HL-60 (cell line): Measurements from ENCODE around the gene GAS2L2.

ENCODE experiments used
- DNase-seq, 2 experiments: peaks; one replicate each; pipeline ENCODE4 v3.0.0-alpha.2; 2010 to 2020; ENCODE audit warnings: low read depth in 1 of 2, low spot score in 1 of 2
- H3K27ac ChIP-seq: fragments of 250-450 bp; sonication (Bioruptor Pico); replicated peaks from 2 replicates; pipeline ENCODE4 v1.5.1; 2020; ENCODE audit warnings: mild to moderate bottlenecking, moderate library complexity
- H3K27me3 ChIP-seq: fragments of 250-450 bp; sonication (Bioruptor Pico); 2 replicates; pipeline ENCODE4 v1.5.1; 2021; ENCODE audit warnings: mild to moderate bottlenecking, moderate library complexity; ENCODE audit not compliant: insufficient read depth, poor library complexity, severe bottlenecking
- H3K4me3 ChIP-seq: replicated peaks from 2 replicates; pipeline ENCODE4 v1.5.1; 2011; ENCODE audit warnings: mild to moderate bottlenecking, control low read depth, low read length; ENCODE audit not compliant: insufficient read depth
- GABPA ChIP-seq: IDR thresholded peaks from 2 replicates; pipeline ENCODE4 v1.6.1; 2012; ENCODE audit warnings: low read depth
- POLR2AphosphoS5 ChIP-seq: IDR thresholded peaks from 2 replicates; pipeline ENCODE4 v1.6.1; 2012; ENCODE audit warnings: low read depth
- SPI1 ChIP-seq: IDR thresholded peaks from 2 replicates; pipeline ENCODE4 v1.6.1; 2012; ENCODE audit warnings: low read depth, mild to moderate bottlenecking, borderline replicate concordance
- TF ChIP-seq, protein P1 (sequence below): IDR thresholded peaks from one replicate; pipeline ENCODE4 v1.5.1; 2011; ENCODE audit warnings: low read length, control low read depth, inconsistent platforms; ENCODE audit not compliant: insufficient read depth
- TF ChIP-seq, protein P2 (sequence below): IDR thresholded peaks from 2 replicates; pipeline ENCODE4 v1.6.1; 2012; ENCODE audit warnings: low read depth; ENCODE audit not compliant: insufficient replicate concordance

The GAS2L2 gene

DNA sequence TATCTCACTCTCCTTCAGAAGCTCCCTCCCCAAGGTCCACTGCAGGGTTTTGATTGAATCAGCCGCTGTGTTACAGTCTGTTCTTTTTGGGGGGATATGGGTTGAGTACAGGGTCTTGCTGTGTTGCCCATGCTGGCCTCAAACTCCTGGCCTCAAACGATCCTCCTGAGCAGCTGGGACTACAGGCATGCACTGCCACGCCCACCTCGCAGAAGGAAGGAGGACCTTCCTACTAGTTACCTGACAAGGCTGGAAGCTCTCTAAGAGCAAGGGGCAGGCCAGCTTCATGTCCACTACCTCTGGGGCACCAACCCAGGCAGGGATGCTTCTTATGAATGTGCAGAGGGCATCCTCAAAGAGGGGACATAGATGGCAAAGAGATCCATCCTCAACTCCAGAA, 44.3 kb upstream of the GAS2L2 start:
- no peak overlapping the region for H3K4me3 ChIP-seq
- H3K27me3 ChIP-seq: peaks cover 36% of the 10 kb centered on the region
- DNase-seq: no peak
- no peak overlapping the region for H3K27ac ChIP-seq
- no peak for TF ChIP-seq POLR2AphosphoS5
- no peak for TF ChIP-seq SPI1
- TF ChIP-seq, protein P1, sequence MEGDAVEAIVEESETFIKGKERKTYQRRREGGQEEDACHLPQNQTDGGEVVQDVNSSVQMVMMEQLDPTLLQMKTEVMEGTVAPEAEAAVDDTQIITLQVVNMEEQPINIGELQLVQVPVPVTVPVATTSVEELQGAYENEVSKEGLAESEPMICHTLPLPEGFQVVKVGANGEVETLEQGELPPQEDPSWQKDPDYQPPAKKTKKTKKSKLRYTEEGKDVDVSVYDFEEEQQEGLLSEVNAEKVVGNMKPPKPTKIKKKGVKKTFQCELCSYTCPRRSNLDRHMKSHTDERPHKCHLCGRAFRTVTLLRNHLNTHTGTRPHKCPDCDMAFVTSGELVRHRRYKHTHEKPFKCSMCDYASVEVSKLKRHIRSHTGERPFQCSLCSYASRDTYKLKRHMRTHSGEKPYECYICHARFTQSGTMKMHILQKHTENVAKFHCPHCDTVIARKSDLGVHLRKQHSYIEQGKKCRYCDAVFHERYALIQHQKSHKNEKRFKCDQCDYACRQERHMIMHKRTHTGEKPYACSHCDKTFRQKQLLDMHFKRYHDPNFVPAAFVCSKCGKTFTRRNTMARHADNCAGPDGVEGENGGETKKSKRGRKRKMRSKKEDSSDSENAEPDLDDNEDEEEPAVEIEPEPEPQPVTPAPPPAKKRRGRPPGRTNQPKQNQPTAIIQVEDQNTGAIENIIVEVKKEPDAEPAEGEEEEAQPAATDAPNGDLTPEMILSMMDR: no peak
- no peak for TF ChIP-seq GABPA
- TF ChIP-seq, protein P2, sequence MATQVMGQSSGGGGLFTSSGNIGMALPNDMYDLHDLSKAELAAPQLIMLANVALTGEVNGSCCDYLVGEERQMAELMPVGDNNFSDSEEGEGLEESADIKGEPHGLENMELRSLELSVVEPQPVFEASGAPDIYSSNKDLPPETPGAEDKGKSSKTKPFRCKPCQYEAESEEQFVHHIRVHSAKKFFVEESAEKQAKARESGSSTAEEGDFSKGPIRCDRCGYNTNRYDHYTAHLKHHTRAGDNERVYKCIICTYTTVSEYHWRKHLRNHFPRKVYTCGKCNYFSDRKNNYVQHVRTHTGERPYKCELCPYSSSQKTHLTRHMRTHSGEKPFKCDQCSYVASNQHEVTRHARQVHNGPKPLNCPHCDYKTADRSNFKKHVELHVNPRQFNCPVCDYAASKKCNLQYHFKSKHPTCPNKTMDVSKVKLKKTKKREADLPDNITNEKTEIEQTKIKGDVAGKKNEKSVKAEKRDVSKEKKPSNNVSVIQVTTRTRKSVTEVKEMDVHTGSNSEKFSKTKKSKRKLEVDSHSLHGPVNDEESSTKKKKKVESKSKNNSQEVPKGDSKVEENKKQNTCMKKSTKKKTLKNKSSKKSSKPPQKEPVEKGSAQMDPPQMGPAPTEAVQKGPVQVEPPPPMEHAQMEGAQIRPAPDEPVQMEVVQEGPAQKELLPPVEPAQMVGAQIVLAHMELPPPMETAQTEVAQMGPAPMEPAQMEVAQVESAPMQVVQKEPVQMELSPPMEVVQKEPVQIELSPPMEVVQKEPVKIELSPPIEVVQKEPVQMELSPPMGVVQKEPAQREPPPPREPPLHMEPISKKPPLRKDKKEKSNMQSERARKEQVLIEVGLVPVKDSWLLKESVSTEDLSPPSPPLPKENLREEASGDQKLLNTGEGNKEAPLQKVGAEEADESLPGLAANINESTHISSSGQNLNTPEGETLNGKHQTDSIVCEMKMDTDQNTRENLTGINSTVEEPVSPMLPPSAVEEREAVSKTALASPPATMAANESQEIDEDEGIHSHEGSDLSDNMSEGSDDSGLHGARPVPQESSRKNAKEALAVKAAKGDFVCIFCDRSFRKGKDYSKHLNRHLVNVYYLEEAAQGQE: no peak

GRCh38 chr17:35796942-35797341, 43.9 kb upstream of the GAS2L2 start:
- Histone ChIP-seq H3K27me3 (peaks cover 36% of the 10 kb centered on the region), H3K27ac (no peak overlapping the region), H3K4me3 (no peak overlapping the region)
- DNase-seq: no peak
- no peak for TF ChIP-seq SPI1
- TF ChIP-seq, protein P2: no peak

- no peak for DNase-seq
- peaks cover 38% of the 10 kb centered on the region for H3K27me3 ChIP-seq
- no peak overlapping the region for H3K27ac ChIP-seq
- no peak for TF ChIP-seq POLR2AphosphoS5
- H3K4me3 ChIP-seq: 0 out of 2 replicates have a peak overlapping the region, but pooled peaks have one; percentile 33
Measured at GRCh38 chr17:35795871-35796265, 42.8 kb upstream of the GAS2L2 start.

GRCh38 chr17:35795007-35795870, 42.2 kb upstream of the GAS2L2 start, which contains the start of gene MMP28:
Gene MMP28 (minus strand): TSS chr17:35795641. CDS start chr17:35795377, 264 bp downstream.
- no peak for DNase-seq
- Histone ChIP-seq H3K27me3 (peaks cover 38% of the 10 kb centered on the region), H3K27ac (no peak within 1 kb of the TSS), H3K4me3 (peak within 1 kb of the TSS; percentile 33)
- TF ChIP-seq SPI1: no peak
- TF ChIP-seq POLR2AphosphoS5: no peak
- no peak for TF ChIP-seq GABPA
- TF ChIP-seq, protein P1: no peak
- TF ChIP-seq, protein P2: no peak
